HG03460 (cell line): ENCODE data around the gene KRTAP9-3.
"Not testable (repeated sequence)": the region's sequence is repeated elsewhere in the genome, so short reads cannot be mapped to it uniquely, and the experiment has no call there.

Experiments used
- ATAC-seq: cut with Tn5 transposase; IDR thresholded peaks from one replicate; pipeline ENCODE4 v1.9.1; 2021; ENCODE audit not compliant: unreplicated experiment

Gene KRTAP9-3, protein sequence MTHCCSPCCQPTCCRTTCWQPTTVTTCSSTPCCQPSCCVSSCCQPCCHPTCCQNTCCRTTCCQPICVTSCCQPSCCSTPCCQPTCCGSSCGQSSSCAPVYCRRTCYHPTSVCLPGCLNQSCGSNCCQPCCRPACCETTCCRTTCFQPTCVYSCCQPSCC

DNA sequence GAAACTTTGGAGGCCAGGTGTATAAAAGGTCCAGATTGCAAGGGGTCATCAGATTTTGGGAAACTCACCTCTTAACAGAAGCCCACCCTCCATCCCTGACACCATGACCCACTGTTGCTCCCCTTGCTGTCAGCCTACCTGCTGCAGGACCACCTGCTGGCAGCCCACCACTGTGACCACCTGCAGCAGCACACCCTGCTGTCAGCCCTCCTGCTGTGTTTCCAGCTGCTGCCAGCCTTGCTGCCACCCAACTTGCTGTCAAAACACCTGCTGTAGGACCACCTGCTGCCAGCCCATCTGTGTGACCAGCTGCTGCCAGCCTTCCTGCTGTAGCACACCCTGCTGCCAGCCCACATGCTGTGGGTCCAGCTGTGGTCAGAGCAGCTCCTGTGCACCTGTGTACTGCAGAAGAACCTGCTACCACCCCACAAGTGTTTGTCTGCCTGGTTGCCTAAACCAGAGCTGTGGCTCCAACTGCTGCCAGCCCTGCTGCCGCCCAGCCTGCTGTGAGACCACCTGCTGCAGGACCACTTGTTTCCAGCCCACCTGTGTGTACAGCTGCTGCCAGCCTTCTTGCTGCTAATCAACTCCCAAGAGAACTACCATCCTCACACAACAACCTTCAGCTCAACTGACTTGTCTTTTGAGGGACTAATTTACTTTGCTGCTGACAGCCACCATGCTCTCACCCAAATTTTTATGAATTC, at the start of gene KRTAP9-3:
KRTAP9-3 (plus strand) TSS at position 51 of the 707 bp plus-strand sequence; CDS start at position 104, 53 bp downstream.
- not testable (repeated sequence) for ATAC-seq

DNA sequence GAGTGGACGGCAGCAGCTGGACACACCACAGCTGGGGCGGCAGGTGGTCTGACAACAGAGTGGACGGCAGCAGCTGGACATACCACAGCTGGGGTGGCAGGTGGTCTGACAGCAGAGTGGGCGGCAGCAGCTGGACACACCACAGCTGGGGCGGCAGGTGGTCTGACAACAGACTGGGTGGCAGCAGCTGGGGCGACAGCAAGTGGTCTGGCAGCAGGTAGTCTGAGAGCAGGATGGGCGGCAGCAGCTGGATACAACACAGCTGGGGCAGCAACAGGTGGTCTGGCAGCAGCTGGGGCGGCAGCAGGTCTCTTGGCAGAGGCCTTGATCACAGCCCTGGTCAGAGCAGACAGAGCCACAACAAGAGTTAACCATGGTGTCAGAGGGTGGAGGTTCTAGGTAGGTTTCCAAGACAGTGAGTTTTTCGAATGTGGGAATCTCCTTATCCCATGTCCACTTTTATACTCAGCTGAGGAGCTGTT, 47.7 kb upstream of the KRTAP9-3 start, which contains the start of gene KRTAP4-1:
KRTAP4-1 (minus strand) TSS at position 432 of the 482 bp plus-strand sequence; CDS start at position 375, 57 bp downstream.
- no peak for ATAC-seq

DNA sequence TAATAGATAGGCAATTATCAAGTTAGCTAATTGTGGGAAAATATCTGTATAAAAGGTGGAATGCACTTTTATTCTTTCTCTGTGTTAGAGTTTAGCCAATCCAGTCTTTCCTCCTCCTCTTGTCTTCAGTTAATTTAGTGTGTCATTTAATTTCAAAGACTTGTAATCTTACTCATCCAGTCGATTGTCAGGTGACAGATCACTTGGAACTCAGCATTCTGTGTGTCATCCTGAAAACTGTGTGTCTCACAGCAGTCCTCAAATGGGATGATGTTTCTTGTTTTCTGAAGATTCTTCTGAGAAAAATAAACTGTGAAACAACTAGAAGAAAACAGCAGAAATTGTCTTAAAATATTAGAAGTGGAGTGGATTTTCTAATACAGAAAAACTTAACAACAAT, 47.2 kb upstream of the KRTAP9-3 start:
- ATAC-seq = no peak

DNA sequence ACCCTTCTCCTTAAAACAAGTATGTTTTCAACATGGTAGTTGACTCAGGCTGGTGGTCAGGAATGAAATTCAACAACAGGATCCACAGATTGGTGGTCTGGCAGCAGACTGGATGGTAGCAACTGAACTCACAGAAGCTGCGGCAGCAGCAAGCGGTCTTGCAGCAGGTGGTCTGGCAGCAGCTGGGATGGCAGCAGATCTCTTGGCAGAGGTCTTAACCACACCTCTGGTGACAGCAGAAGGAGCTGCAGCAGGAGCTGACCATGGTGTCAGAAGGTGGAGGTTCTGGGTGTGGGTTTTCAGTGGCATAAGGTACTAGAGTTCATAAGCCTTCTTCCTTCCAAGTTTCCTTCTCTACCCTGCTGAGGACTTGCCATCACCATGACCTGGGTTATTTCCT, 45.4 kb upstream of the KRTAP9-3 start:
- ATAC-seq = no peak

DNA sequence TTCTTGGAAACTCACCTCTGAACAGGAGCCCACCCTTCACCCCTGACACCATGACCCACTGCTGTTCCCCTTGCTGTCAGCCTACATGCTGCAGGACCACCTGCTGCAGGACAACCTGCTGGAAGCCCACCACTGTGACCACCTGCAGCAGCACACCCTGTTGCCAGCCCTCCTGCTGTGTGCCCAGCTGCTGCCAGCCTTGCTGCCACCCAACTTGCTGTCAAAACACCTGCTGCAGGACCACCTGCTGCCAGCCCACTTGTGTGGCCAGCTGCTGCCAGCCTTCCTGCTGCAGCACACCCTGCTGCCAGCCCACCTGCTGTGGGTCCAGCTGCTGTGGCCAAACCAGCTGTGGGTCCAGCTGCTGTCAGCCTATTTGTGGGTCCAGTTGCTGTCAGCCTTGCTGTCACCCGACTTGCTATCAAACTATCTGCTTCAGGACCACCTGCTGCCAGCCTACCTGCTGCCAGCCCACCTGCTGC, 42.4 kb upstream of the KRTAP9-3 start, which contains the start of gene KRTAP9-1:
KRTAP9-1 (plus strand) TSS at position 51 of the 482 bp plus-strand sequence; CDS start at position 51, 0 bp downstream.
- not testable (repeated sequence) for ATAC-seq

DNA sequence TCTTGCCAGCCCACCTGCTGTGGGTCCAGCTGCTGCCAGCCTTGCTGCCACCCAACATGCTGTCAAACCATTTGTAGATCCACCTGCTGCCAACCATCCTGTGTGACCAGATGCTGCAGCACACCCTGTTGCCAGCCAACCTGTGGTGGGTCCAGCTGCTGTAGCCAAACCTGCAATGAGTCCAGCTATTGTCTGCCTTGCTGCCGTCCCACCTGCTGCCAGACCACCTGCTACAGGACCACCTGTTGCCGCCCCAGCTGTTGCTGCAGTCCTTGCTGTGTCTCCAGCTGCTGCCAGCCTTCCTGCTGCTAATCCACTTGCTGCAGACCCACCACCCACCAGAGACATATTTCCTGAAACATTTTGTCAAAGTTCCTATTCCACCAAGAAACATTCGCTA, 41.9 kb upstream of the KRTAP9-3 start:
- ATAC-seq = no peak

DNA sequence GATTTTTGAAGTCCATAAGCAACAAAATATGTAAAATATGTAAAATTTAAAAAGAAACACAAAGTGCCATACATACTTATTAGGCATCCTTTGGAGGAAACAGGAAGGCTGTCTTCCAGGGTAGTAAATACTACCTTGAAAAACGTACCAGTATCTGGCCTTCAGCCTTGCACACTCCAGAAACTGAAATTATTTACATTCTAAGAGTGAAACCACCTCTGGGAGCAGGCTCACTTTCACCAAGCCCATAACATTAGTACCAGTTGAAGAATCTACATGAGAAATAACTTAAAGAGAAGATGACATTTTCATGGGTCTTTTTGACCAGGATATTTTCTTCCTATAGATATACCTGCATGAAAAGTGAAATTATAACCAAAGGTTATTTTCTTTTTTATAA, 36.2 kb upstream of the KRTAP9-3 start:
- no peak for ATAC-seq

DNA sequence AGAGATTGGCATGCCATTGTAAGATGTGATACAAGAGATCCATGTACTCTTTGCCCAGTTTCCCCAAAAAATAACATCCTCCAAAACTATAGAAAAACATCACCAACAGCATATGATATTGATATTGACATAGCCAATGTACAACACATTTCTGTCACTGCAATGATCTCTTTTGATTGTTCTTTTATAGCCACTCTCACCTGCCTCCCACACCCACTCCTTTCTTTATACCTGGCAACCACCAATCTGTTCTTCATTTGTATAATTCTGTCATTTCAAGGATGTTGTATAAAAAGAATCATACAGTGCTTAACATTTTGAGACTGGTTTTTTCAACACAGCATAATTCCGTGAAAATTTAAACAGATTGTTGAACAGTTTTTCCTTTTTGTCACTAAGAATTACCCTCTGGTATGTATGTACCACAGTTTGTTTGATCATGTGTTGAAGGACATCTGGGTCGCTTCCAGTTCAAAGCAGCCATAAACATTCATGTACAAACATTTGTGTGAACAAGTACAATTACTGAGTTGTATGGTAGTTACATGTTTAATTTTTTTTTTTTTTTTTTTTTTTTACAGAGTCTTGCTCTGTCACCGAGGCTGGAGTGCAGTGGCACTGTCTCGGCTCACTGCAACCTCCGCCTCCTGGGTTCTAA, 32.7 kb upstream of the KRTAP9-3 start:
- ATAC-seq = no peak

DNA sequence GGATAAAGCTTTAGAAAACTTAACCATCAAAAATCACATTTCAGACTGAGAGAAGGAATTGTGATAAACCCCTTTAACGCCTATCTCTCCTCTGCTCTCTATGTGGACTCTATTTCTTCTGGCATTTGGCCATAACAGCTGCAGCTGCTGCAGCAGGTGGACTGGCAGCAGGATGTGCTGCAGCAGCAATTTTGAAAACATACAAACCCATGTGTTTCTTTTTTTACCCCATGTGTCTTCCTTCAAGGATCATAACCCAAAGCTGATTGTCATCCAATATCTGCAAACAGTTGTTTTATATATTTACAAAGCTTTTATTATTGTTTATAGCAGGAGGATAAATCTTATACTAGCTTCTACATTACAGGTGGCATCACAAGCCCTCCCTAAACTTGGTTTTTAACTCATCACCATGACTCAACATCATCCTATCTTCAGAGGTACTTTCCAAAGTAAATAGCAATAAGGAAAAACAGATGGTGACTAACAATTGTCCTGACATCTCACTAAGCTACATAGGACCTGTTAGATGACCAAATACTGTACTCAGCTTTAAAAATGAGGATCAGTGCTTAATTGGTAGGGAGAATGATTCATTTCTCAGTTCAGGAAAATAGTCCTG, 20.3 kb upstream of the KRTAP9-3 start:
- ATAC-seq = no peak

DNA sequence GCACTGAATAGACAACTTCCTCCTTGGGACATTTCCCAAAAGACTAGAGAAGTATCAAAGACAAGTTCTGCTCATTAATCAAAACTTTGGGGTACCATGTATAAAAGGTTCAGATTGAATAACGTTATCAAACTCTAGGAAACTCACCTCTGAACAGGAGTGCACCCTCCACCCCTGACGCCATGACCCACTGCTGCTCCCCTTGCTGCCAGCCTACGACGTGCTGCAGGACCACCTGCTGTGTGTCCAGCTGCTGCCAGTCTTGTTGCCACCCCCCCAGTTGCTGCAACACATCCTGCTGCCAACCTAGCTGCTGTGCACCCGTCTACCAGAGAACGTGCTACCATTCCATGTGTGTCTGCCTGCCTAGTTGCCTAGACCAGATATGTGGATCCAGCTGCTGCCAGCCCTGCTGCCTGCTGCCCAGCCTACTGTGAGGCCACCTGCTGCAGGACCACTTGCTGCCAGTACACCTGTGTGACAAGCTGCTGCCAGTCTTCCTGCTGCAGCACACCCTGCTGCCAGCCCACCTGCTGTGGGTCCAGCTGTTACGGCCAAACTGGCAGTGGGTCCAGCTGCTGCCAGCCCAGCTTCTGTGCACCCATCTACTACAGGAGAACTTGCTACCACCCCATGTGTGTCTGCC, 19.6 kb upstream of the KRTAP9-3 start:
- ATAC-seq = no peak

DNA sequence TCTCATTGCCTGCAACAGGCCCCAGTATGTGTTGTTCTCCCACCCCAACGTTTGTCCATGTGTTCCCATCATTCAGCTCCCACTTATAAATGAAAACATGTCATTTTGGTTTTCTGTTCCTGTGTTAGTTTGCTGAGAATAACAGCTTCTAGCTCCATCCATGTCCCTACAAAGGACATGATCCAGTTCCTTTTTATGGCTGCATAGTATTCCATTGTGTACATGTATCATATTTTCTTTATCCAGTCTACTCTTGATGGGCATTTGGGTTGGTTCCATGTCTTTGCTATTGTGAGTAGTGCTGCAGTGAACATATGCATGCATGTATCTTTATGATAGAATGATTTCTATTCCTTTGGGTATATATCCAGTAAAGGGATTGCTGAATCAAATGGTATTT, 16.6 kb upstream of the KRTAP9-3 start:
- no peak for ATAC-seq

DNA sequence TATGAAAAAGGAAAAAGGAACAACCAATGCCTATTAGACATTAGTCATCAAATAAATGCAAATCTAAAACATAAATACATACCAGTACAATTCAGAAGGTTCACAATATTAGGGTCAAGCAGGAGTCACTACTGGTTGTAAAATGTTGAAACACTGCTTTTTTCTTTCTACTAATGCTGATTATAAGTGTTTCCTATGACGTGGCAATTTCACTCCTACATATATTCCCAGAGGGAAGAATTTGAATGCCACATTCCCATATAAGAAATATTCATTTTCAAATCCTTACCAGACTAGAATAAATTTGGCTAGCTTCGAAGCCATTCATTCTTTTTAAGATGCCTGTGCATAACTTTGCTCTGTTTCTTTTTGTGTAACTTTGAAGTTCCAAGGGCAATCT, 8.4 kb upstream of the KRTAP9-3 start:
- ATAC-seq = no peak

DNA sequence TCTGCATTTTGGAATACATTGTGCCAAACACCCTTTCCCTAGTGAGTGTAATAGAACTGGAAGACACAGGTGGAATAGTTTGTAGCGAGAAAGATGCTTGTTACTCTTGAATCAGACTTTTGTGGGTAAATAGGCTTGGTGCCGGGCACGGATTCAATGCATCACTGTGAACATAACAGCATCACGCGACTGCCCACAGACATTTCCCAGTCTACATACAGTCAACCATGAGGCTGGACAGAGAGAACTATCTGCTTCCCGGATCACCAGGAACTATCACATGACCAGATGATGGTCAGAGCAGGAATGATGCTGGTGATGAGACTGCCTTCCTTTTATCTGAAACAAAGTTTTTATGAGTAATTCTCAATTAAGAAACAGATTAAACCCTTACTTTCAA, 6.2 kb upstream of the KRTAP9-3 start:
- no peak for ATAC-seq

DNA sequence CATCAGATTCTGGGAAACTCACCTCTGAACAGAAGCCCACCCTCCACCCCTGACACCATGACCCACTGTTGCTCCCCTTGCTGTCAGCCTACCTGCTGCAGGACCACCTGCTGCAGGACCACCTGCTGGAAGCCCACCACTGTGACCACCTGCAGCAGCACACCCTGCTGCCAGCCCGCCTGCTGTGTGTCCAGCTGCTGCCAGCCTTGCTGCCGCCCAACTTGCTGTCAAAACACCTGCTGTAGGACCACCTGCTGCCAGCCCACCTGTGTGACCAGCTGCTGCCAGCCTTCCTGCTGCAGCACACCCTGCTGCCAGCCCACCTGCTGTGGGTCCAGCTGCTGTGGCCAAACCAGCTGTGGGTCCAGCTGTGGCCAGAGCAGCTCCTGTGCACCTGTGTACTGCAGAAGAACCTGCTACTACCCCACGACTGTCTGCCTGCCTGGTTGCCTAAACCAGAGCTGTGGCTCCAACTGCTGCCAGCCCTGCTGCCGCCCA, 5.6 kb upstream of the KRTAP9-3 start, which contains the start of gene KRTAP9-2:
KRTAP9-2 (plus strand) TSS at position 51 of the 498 bp plus-strand sequence; CDS start at position 58, 7 bp downstream.
- ATAC-seq = not testable (repeated sequence)

DNA sequence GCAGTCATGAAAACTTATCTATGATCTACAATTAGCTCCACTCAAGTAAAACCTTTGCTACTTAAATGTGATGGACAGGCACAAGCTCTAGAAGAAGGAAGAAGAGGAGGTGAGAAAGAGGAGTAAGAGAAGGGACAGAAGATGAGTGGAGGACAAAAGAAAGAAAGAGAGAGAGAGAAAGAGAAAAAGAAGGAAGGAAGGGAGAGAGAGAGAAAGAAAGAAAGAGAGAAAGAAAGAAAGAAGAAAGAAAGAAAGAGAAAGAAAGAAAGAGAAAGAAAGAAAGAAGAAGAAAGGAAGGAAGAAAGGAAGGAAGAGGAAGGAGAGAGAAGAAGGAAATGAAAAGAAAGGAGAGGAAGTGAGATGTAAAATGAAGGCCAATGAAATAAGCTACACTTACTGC, 2.2 kb upstream of the KRTAP9-3 start:
- no peak for ATAC-seq

DNA sequence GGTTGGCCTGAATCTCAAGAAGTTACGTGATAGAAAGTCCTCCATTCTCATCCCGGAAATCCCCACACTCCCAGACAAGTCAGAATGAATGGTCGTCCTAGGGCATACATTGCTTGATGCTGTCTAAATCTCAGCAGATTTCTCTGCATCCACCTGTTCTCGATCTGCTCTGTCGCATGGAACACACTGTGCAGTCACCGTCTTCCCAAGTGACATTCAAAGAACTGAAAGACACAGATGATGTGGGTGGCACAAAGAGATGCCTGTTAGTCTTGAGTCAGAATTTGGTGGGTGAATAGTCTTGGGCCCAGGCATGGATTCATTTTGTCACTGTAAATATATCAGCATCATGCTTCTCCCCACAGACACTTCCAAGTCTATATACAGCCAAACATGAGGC, 518 bp upstream of the KRTAP9-3 start:
- no peak for ATAC-seq

DNA sequence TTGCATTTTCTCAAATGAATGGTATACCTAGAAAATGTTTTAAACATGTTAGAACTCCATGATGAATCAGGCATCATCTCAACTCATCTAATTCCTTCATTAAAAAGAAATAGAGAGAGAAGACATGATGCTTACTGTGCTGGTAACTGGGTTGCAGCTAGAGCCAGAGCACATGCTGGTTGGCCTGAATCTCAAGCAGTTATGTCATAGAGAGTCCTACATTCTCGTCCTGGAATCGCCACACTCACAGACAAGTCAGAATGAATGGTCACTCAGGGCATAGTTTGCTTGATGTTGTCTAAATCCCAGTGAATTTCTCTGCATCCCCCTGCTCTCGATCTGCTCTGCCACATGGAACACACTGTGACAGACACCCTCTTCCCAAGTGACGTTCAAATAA, 4.9 kb downstream of the KRTAP9-3 start:
- not testable (repeated sequence) for ATAC-seq

DNA sequence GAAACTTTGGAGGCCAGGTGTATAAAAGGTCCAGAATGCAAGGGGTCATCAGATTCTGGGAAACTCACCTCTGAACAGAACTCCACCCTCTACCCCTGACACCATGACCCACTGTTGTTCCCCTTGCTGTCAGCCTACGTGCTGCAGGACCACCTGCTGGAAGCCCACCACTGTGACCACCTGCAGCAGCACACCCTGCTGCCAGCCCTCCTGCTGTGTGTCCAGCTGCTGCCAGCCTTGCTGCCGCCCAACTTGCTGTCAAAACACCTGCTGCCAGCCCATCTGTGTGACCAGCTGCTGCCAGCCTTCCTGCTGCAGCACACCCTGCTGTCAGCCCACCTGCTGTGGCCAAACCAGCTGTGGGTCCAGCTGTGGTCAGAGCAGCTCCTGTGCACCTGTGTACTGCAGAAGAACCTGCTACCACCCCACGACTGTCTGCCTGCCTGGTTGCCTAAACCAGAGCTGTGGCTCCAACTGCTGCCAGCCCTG, 5.7 kb downstream of the KRTAP9-3 start, which contains the start of gene KRTAP9-8:
KRTAP9-8 (plus strand) TSS at position 51 of the 489 bp plus-strand sequence; CDS start at position 104, 53 bp downstream.
- not testable (repeated sequence) for ATAC-seq

DNA sequence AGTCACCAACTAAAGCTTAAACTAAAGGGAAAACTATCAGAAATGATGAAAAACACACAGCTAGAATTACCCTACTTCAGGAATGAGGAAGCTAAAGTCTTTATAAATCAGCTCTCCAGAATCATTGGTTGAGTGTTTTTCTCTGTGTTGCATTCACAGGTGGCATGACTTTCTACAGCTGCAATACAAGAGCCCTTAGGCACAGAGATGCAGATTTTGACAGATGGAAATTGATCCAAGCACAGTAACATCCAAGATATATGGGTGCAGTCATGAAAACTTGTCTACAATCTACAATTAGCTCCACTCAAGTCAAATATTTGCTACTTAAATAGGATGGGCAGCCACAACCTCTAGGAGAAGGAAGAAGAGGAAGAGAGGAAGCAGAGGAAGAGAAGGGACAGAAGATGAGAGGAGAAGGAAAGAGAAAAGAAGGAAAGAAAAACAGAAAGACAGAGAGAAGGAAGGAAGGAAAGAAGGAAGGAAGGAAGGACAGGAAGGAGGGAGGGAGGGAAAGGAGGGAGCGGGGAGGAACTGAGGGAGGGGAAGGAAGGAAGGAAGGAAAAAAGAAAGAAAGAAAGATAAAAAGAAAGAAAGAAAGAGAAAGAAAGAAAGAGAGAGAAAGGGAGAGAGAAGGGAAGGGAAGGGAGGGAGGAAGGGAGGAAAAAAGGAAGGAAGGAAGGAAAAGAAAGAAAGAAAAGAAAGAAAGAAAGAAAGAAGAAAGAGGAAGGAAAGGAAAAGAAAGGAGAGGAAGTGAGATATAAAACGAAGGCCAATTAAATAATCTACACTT, 14.9 kb downstream of the KRTAP9-3 start:
- ATAC-seq = not testable (repeated sequence)
